GM19395 (cell line): ENCODE measurements around the gene PSMC5.
A peak's percentile ranks its signal among the peaks of the same experiment; 100 is the strongest.

Experiments used
- ATAC-seq: cut with Tn5 transposase; IDR thresholded peaks from one replicate; pipeline ENCODE4 v1.9.1; 2021; ENCODE audit warnings: mild to moderate bottlenecking, moderate library complexity; ENCODE audit not compliant: unreplicated experiment

PSMC5 gene

GRCh38 chr17:63820963-63821561 is 6.2 kb upstream of the PSMC5 start:
- no peak for ATAC-seq

GRCh38 chr17:63821804-63822203 is 5.4 kb upstream of the PSMC5 start:
- ATAC-seq: no peak

GRCh38 chr17:63822537-63822936 is 4.7 kb upstream of the PSMC5 start:
- no peak for ATAC-seq

- no peak for ATAC-seq
Observed at GRCh38 chr17:63823659-63824331, 3.4 kb upstream of the PSMC5 start.

GRCh38 chr17:63824362-63824761 is 2.9 kb upstream of the PSMC5 start:
- ATAC-seq: no peak

GRCh38 chr17:63826468-63827001 is 696 bp upstream of the PSMC5 start:
- ATAC-seq: peak; percentile 2

GRCh38 chr17:63827801-63828221 is 580 bp downstream of the PSMC5 start:
- ATAC-seq: no peak

- ATAC-seq: no peak
Observed at GRCh38 chr17:63828936-63829335, 1.7 kb downstream of the PSMC5 start.

- ATAC-seq: no peak
Observed at GRCh38 chr17:63830278-63830677, 3.0 kb downstream of the PSMC5 start.

GRCh38 chr17:63830904-63831491 is 3.8 kb downstream of the PSMC5 start:
- ATAC-seq: no peak

- ATAC-seq: no peak
Observed at GRCh38 chr17:63831505-63831904, 4.3 kb downstream of the PSMC5 start.

GRCh38 chr17:63832014-63832413 is 4.8 kb downstream of the PSMC5 start:
- ATAC-seq: no peak

GRCh38 chr17:63832455-63832854 is 5.2 kb downstream of the PSMC5 start:
- no peak for ATAC-seq

GRCh38 chr17:63833026-63833740 is 6.0 kb downstream of the PSMC5 start:
- ATAC-seq: no peak

- ATAC-seq: no peak
Observed at GRCh38 chr17:63833741-63834373, 6.6 kb downstream of the PSMC5 start.

GRCh38 chr17:63834431-63835166 is 7.4 kb downstream of the PSMC5 start:
- peak; percentile 64 for ATAC-seq

GRCh38 chr17:63835167-63835720 is 8.0 kb downstream of the PSMC5 start:
- ATAC-seq: no peak

- no peak for ATAC-seq
Observed at GRCh38 chr17:63836811-63837210, 9.6 kb downstream of the PSMC5 start.

- ATAC-seq: no peak
Observed at GRCh38 chr17:63837480-63837879, 10.2 kb downstream of the PSMC5 start.
